H9 (cell line): Measurements from ENCODE around the gene ITM2B. TPM values are rescaled to one million over a fixed set of nuclear protein-coding genes. Genes with fewer than 3 reads are reported as not detected.

Experiments used
- DNase-seq: peaks from one replicate; pipeline ENCODE4 v3.0.0-alpha.2; 2017
- H2AFZ ChIP-seq: one replicate; pipeline ENCODE4 v1.6.1; 2013; ENCODE audit warnings: mild to moderate bottlenecking, low read length, control low read depth, moderate library complexity
- H2AK5ac ChIP-seq: 2 replicates; pipeline ENCODE4 v1.6.1; 2013; ENCODE audit warnings: low read length, control low read depth, mixed read lengths; ENCODE audit not compliant: insufficient read length
- H2BK120ac ChIP-seq: one replicate; pipeline ENCODE4 v1.6.1; 2013; ENCODE audit warnings: low read depth, mild to moderate bottlenecking, low read length, control low read depth, inconsistent platforms; ENCODE audit not compliant: poor library complexity, severe bottlenecking
- H2BK12ac ChIP-seq: 2 replicates; pipeline ENCODE4 v1.6.1; 2013; ENCODE audit warnings: low read length, control low read depth, mixed read lengths, low read depth; ENCODE audit not compliant: insufficient read length
- H2BK15ac ChIP-seq: 2 replicates; pipeline ENCODE4 v1.6.1; 2013; ENCODE audit warnings: low read depth, low read length, control low read depth
- H2BK20ac ChIP-seq: one replicate; pipeline ENCODE4 v1.6.1; 2013; ENCODE audit warnings: low read depth, mild to moderate bottlenecking, low read length, control low read depth, inconsistent platforms; ENCODE audit not compliant: poor library complexity, severe bottlenecking
- H2BK5ac ChIP-seq: 2 replicates; pipeline ENCODE4 v1.6.1; 2013; ENCODE audit warnings: low read length, control low read depth, mixed read lengths; ENCODE audit not compliant: insufficient read length
- H3K14ac ChIP-seq: 2 replicates; pipeline ENCODE4 v1.6.1; 2013; ENCODE audit warnings: low read length, control low read depth; ENCODE audit not compliant: insufficient read depth
- H3K18ac ChIP-seq: 2 replicates; pipeline ENCODE4 v1.6.1; 2013; ENCODE audit warnings: low read depth, mild to moderate bottlenecking, mixed read lengths, low read length, control low read depth; ENCODE audit not compliant: insufficient read length
- H3K23ac ChIP-seq: 2 replicates; pipeline ENCODE4 v1.6.1; 2013; ENCODE audit warnings: low read length, control low read depth, mixed read lengths, low read depth; ENCODE audit not compliant: insufficient read length
- H3K23me2 ChIP-seq: 2 replicates; pipeline ENCODE4 v1.6.1; 2013; ENCODE audit warnings: low read depth, mild to moderate bottlenecking, mixed read lengths, low read length, control low read depth; ENCODE audit not compliant: insufficient read length, poor library complexity, severe bottlenecking
- H3K27ac ChIP-seq: 2 replicates; pipeline ENCODE4 v1.5.1; 2013; ENCODE audit warnings: low read length, control low read depth, mixed read lengths, low read depth; ENCODE audit not compliant: insufficient read length
- H3K27me3 ChIP-seq: 2 replicates; pipeline ENCODE4 v1.6.1; 2013; ENCODE audit warnings: low read length, control low read depth, inconsistent platforms; ENCODE audit not compliant: insufficient read depth
- H3K4ac ChIP-seq: 2 replicates; pipeline ENCODE4 v1.6.1; 2013; ENCODE audit warnings: low read depth, mild to moderate bottlenecking, control low read depth, inconsistent platforms, low read length, moderate library complexity
- H3K4me1 ChIP-seq: 2 replicates; pipeline ENCODE4 v1.6.1; 2013; ENCODE audit warnings: low read length, control low read depth, inconsistent platforms; ENCODE audit not compliant: insufficient read depth
- H3K4me2 ChIP-seq: 2 replicates; pipeline ENCODE4 v1.6.1; 2013; ENCODE audit warnings: low read length, control low read depth, mixed read lengths; ENCODE audit not compliant: insufficient read length, insufficient read depth
- H3K56ac ChIP-seq: 2 replicates; pipeline ENCODE4 v1.6.1; 2013; ENCODE audit warnings: low read depth, mild to moderate bottlenecking, mixed read lengths, low read length, control low read depth; ENCODE audit not compliant: insufficient read length
- H3K79me1 ChIP-seq: 2 replicates; pipeline ENCODE4 v1.6.1; 2013; ENCODE audit warnings: low read depth, mild to moderate bottlenecking, moderate library complexity, low read length, control low read depth, inconsistent platforms; ENCODE audit not compliant: insufficient read depth, poor library complexity, severe bottlenecking
- H3K79me2 ChIP-seq: 2 replicates; pipeline ENCODE4 v1.6.1; 2013; ENCODE audit warnings: low read length, control low read depth, inconsistent platforms; ENCODE audit not compliant: insufficient read depth
- H3K9ac ChIP-seq: 2 replicates; pipeline ENCODE4 v1.6.1; 2013; ENCODE audit warnings: low read length, control low read depth, mixed read lengths; ENCODE audit not compliant: insufficient read length; ENCODE audit errors: extremely low read depth
- H3K9me3 ChIP-seq: one replicate; pipeline ENCODE4 v1.6.1; 2013; ENCODE audit warnings: low read depth, low read length, inconsistent platforms; ENCODE audit not compliant: control insufficient read depth
- H3T11ph ChIP-seq: one replicate; pipeline ENCODE4 v1.6.1; 2013; ENCODE audit warnings: mild to moderate bottlenecking, low read length, control low read depth, inconsistent platforms
- H4K20me1 ChIP-seq: one replicate; pipeline ENCODE4 v1.6.1; 2013; ENCODE audit not compliant: control insufficient read depth, insufficient read length, insufficient read depth
- H4K5ac ChIP-seq: 2 replicates; pipeline ENCODE4 v1.6.1; 2013; ENCODE audit warnings: low read depth, mild to moderate bottlenecking, mixed read lengths, low read length, control low read depth; ENCODE audit not compliant: insufficient read length
- H4K8ac ChIP-seq: replicated peaks from 2 replicates; pipeline ENCODE4 v1.6.1; 2013; ENCODE audit warnings: low read length, control low read depth, mixed read lengths, low read depth; ENCODE audit not compliant: insufficient read length
- H4K91ac ChIP-seq: 2 replicates; pipeline ENCODE4 v1.6.1; 2013; ENCODE audit warnings: low read depth, mild to moderate bottlenecking, moderate library complexity, mixed read lengths, low read length, control low read depth; ENCODE audit not compliant: insufficient read length
- H3K27ac Mint-ChIP-seq, 3 experiments: 2 replicates in 2 of 3; 3 replicates in 1 of 3; pipeline ENCODE4 v1.8.0; 2020 to 2021; ENCODE audit warnings: mixed read lengths in 3 of 3, mild to moderate bottlenecking in 1 of 3, moderate library complexity in 1 of 3
- H3K27me3 Mint-ChIP-seq: 2 replicates; pipeline ENCODE4 v1.8.0; 2021; ENCODE audit warnings: low read depth, mild to moderate bottlenecking, moderate library complexity, mixed read lengths
- H3K36me3 Mint-ChIP-seq, 3 experiments: 2 replicates in 2 of 3; 3 replicates in 1 of 3; pipeline ENCODE4 v1.8.0; 2020 to 2021; ENCODE audit warnings: low read depth in 3 of 3, mixed read lengths in 3 of 3; ENCODE audit not compliant: insufficient read depth in 1 of 3
- H3K4me1 Mint-ChIP-seq, 2 experiments: 2 replicates each; pipeline ENCODE4 v1.8.0; 2020; ENCODE audit warnings: mixed read lengths in 2 of 2
- H3K4me3 Mint-ChIP-seq, 2 experiments: 2 replicates in 1 of 2; 3 replicates in 1 of 2; pipeline ENCODE4 v1.8.0; 2020 to 2021; ENCODE audit warnings: mild to moderate bottlenecking in 2 of 2, mixed read lengths in 2 of 2, moderate library complexity in 1 of 2
- H3K9me3 Mint-ChIP-seq, 2 experiments: 2 replicates in 1 of 2; 3 replicates in 1 of 2; pipeline ENCODE4 v1.8.0; 2020; ENCODE audit warnings: mild to moderate bottlenecking in 2 of 2, mixed read lengths in 2 of 2, moderate library complexity in 1 of 2
- WGBS: extraction: QIAGEN DNeasy Blood & Tissue Kit; methylation state at CpG from one replicate; pipeline ENCODE4 v1.1.7; 2013; ENCODE audit warnings: missing lambda C conversion rate, low lambda C conversion rate, mixed read lengths; ENCODE audit not compliant: insufficient read length; ENCODE audit errors: extremely low coverage; 5-methylcytosine and 5-hydroxymethylcytosine counted together
- total RNA-seq: library from RNA; stranded (reverse); gene quantifications from 2 replicates; pipeline ENCODE4 v1.2.1, GENCODE V29; 2021
- TF ChIP-seq, protein P1 (sequence below): fragments of 200-600 bp; sonication (generic); conservative IDR thresholded peaks from 3 replicates; pipeline ENCODE4 v1.8.0; 2021; ENCODE audit warnings: antibody characterized with exemption, mild to moderate bottlenecking

Gene ITM2B
- total RNA-seq, 1 experiment from 2014 or later = 175 TPM

- Histone ChIP-seq H3K14ac (no peak overlapping the region), H3K23ac (no peak overlapping the region), H2BK120ac (no peak overlapping the region), H2BK5ac (no peak overlapping the region), H2AK5ac (no peak overlapping the region), H3K27me3 (no peaks in the 10 kb centered on the region), H3K18ac (no peak overlapping the region), H3K23me2 (no peaks in the 10 kb centered on the region), H4K5ac (no peak overlapping the region), H4K8ac (no peak overlapping the region), H3K9me3 (no peaks in the 10 kb centered on the region), H4K91ac (no peak overlapping the region), H3K9ac (no peak overlapping the region), H3K79me2 (no peaks in the 10 kb centered on the region), H3K79me1 (no peaks in the 10 kb centered on the region), H3K4me2 (no peak overlapping the region), H4K20me1 (no peaks in the 10 kb centered on the region), H3K27ac (no peak overlapping the region), H3T11ph (no peak overlapping the region), H3K4me1 (no peaks in the 10 kb centered on the region), H3K56ac (no peak overlapping the region), H3K4ac (no peak overlapping the region), H2BK12ac (no peak overlapping the region), H2BK15ac (no peak overlapping the region), H2BK20ac (no peak overlapping the region), H2AFZ (no peak overlapping the region)
- peaks cover 3 to 7% of the 10 kb centered on the region in 2 experiments; a peak in 1 of 4 replicates for H3K4me1 Mint-ChIP-seq
- H3K9me3 Mint-ChIP-seq = no peaks in the 10 kb centered on the region
- no peak overlapping the region for H3K27ac Mint-ChIP-seq
- TF ChIP-seq, protein P1, sequence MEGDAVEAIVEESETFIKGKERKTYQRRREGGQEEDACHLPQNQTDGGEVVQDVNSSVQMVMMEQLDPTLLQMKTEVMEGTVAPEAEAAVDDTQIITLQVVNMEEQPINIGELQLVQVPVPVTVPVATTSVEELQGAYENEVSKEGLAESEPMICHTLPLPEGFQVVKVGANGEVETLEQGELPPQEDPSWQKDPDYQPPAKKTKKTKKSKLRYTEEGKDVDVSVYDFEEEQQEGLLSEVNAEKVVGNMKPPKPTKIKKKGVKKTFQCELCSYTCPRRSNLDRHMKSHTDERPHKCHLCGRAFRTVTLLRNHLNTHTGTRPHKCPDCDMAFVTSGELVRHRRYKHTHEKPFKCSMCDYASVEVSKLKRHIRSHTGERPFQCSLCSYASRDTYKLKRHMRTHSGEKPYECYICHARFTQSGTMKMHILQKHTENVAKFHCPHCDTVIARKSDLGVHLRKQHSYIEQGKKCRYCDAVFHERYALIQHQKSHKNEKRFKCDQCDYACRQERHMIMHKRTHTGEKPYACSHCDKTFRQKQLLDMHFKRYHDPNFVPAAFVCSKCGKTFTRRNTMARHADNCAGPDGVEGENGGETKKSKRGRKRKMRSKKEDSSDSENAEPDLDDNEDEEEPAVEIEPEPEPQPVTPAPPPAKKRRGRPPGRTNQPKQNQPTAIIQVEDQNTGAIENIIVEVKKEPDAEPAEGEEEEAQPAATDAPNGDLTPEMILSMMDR = no peak
- H3K4me3 Mint-ChIP-seq = no peak overlapping the region
- peaks cover 23 to 82% (median 74%) of the 10 kb centered on the region in 3 experiments; a peak in 6 of 7 replicates for H3K36me3 Mint-ChIP-seq
- DNase-seq = no peak
- WGBS = no CpG with 5 or more reads among the region's 3 CpGs
- no peaks in the 10 kb centered on the region for H3K27me3 Mint-ChIP-seq
Observed at GRCh38 chr13:48258430-48258829, 25.4 kb downstream of the ITM2B start.
